Kidney (tissue), 14 donors: ENCODE measurements around the gene ZNF365. TPM values are rescaled to one million over a fixed set of nuclear protein-coding genes. Genes with fewer than 3 reads are reported as not detected.

ENCODE experiments used
- DNase-seq, 5 donors: peaks; one replicate each; pipeline ENCODE4 v3.0.0-alpha.2; 2013 to 2020
- FAIRE-seq: peaks from 2 replicates; lab custom pipeline; 2012; peaks lifted over from hg19 to GRCh38; lab: Jason Lieb, UNC
- H3K27ac ChIP-seq, 2 donors: one replicate each; pipeline ENCODE4 v1.7.0; 2013; ENCODE audit warnings: low read depth in 2 of 2, low read length in 2 of 2, inconsistent platforms in 1 of 2
- H3K27me3 ChIP-seq: one replicate; pipeline ENCODE4 v1.7.1; 2013; ENCODE audit warnings: low read length, inconsistent platforms; ENCODE audit not compliant: control insufficient read depth, insufficient read depth
- H3K36me3 ChIP-seq, 3 donors: one replicate each; pipeline versions ENCODE4 v1.7.0 to v1.7.1; 2013; ENCODE audit warnings: low read length in 3 of 3, control low read depth in 1 of 3, inconsistent platforms in 1 of 3; ENCODE audit not compliant: insufficient read depth in 3 of 3, control insufficient read depth in 2 of 3
- H3K4me1 ChIP-seq, 3 donors: one replicate each; pipeline versions ENCODE4 v1.7.0 to v1.7.1; 2013; ENCODE audit warnings: low read length in 3 of 3, inconsistent platforms in 1 of 3, low read depth in 1 of 3; ENCODE audit not compliant: control insufficient read depth in 2 of 3, insufficient read depth in 2 of 3
- H3K4me3 ChIP-seq, 3 donors: one replicate each; pipeline versions ENCODE4 v1.7.0 to v1.8.1; 2013; ENCODE audit warnings: low read length in 3 of 3, control low read depth in 1 of 3, inconsistent platforms in 1 of 3
- H3K9ac ChIP-seq, 3 donors: one replicate each; pipeline versions ENCODE4 v1.7.0 to v1.7.1; 2013; ENCODE audit warnings: low read length in 3 of 3, control low read depth in 1 of 3, inconsistent platforms in 1 of 3
- H3K9me3 ChIP-seq, 3 donors: one replicate each; pipeline versions ENCODE4 v1.7.0 to v1.7.1; 2013; ENCODE audit warnings: low read length in 3 of 3, control low read depth in 1 of 3, inconsistent platforms in 1 of 3; ENCODE audit not compliant: control insufficient read depth in 2 of 3, insufficient read depth in 1 of 3
- CTCF ChIP-seq: IDR thresholded peaks from 3 replicates; pipeline ENCODE4 v1.5.1; 2012; ENCODE audit warnings: mild to moderate bottlenecking, moderate library complexity, borderline replicate concordance; ENCODE audit not compliant: insufficient read depth; ENCODE audit errors: extremely low read depth
- intact Hi-C: fragments of 100-400 bp; cut with DNase I; formaldehyde crosslinking; loops from one replicate; pipeline ENCODE4 v1.11.1; 2022
- polyA plus RNA-seq: library from polyadenylated mRNA; stranded (reverse); fragments of 350-450 nt; fragmentation: Illumina TruSeq; extraction: RNeasy Lipid Tissue Mini Kit (QIAGEN cat#74804); gene quantifications from one replicate; pipeline ENCODE4 v1.2.3, GENCODE V29; 2014; ENCODE audit warnings: low read depth, low replicate concordance; ENCODE audit not compliant: insufficient read depth
- total RNA-seq: library from RNA; stranded (reverse); fragmentation: NEBNext Ultra II Directional; extraction: Animal tissue kit (Norgen Biotek cat#: 25700); gene quantifications from one replicate; pipeline ENCODE4 v1.2.1, GENCODE V29; 2021
- donor health status: control.
- donor health status: control.
- donor health status: control.
- donor health status: control.
- donor health status: control.
- donor health status: DM: yes; HTN: yes; CAD: no.
- donor health status: Normal renal cell carcinoma (clear cell type).

The ZNF365 gene
- total and polyA plus RNA-seq, 2 donors from 2014 or later: 0.54 to 1.0 TPM

- intact Hi-C loops: no loop called here
- DNase-seq: peak in 1 of 5 donors; percentile 6
Measured at GRCh38 chr10:62384057-62384446, 9.9 kb downstream of the ZNF365 start.

GRCh38 chr10:62384447-62385081 is 10.4 kb downstream of the ZNF365 start:
- Histone ChIP-seq H3K9me3 (no peaks in the 10 kb centered on the region), H3K27ac (no peak overlapping the region), H3K9ac (no peak overlapping the region), H3K36me3 (no peaks in the 10 kb centered on the region), H3K27me3 (no peaks in the 10 kb centered on the region), H3K4me1 (no peaks in the 10 kb centered on the region), H3K4me3 (no peak overlapping the region)
- FAIRE-seq (no peak), DNase-seq (peak in 1 of 5 donors; percentile 56)
- TF ChIP-seq CTCF: no peak
- intact Hi-C loops: no loop called here

More at GRCh38 chr10:62384057-62384446, 9.9 kb downstream of the ZNF365 start:
- H3K27me3 ChIP-seq: no peaks in the 10 kb centered on the region
- no peak overlapping the region for H3K4me3 ChIP-seq
- no peaks in the 10 kb centered on the region for H3K9me3 ChIP-seq
- H3K4me1 ChIP-seq: no peaks in the 10 kb centered on the region
- FAIRE-seq: no peak
- H3K27ac ChIP-seq: no peak overlapping the region
- no peak overlapping the region for H3K9ac ChIP-seq
- no peak for TF ChIP-seq CTCF
- no peaks in the 10 kb centered on the region for H3K36me3 ChIP-seq

GRCh38 chr10:62386356-62387320 is 12.5 kb downstream of the ZNF365 start:
- DNase-seq (no peak), FAIRE-seq (no peak)
- Histone ChIP-seq H3K27ac (no peak overlapping the region), H3K4me1 (no peaks in the 10 kb centered on the region), H3K9ac (no peak overlapping the region), H3K4me3 (no peak overlapping the region), H3K27me3 (no peaks in the 10 kb centered on the region), H3K9me3 (no peaks in the 10 kb centered on the region), H3K36me3 (no peaks in the 10 kb centered on the region)
- TF ChIP-seq CTCF: no peak
- intact Hi-C loops: no loop called here
